Esophagus squamous epithelium (tissue), 5 donors: ENCODE measurements around the gene CTTN. TPM values are rescaled to one million over a fixed set of nuclear protein-coding genes. Genes with fewer than 3 reads are reported as not detected.

Experiments
- DNase-seq: peaks from one replicate; lab custom pipeline; 2025; lab: John Stamatoyannopoulos, UW
- H3K27ac ChIP-seq, 4 donors: fragments of 200-600 bp; sonication (generic); one replicate each; pipeline ENCODE4 v1.5.1; 2016 to 2019; ENCODE audit warnings: mild to moderate bottlenecking in 1 of 4
- H3K27me3 ChIP-seq, 4 donors: fragments of 200-600 bp; sonication (generic); 1 replicate in 3 of 4; 2 replicates in 1 of 4; pipeline versions ENCODE4 v1.5.1 to v1.6.0; 2017 to 2021; ENCODE audit warnings: antibody characterized with exemption in 1 of 4
- H3K36me3 ChIP-seq, 3 donors: fragments of 200-600 bp; sonication (generic); one replicate each; pipeline ENCODE4 v1.5.1; 2016 to 2019
- H3K4me1 ChIP-seq, 3 donors: fragments of 200-600 bp; sonication (generic); one replicate each; pipeline ENCODE4 v1.5.1; 2017 to 2019
- H3K4me3 ChIP-seq, 4 donors: fragments of 200-600 bp; sonication (generic); 1 replicate in 3 of 4; 2 replicates in 1 of 4; pipeline ENCODE4 v1.5.1; 2016 to 2019; ENCODE audit warnings: mild to moderate bottlenecking in 2 of 4, moderate library complexity in 1 of 4
- H3K9me3 ChIP-seq, 3 donors: fragments of 200-600 bp; sonication (generic); one replicate each; pipeline ENCODE4 v1.5.1; 2016 to 2019
- POLR2A ChIP-seq, 4 donors: fragments of 450-650 bp; IDR thresholded peaks; one replicate each; pipeline ENCODE4 v1.6.1; 2017; ENCODE audit warnings: antibody characterized with exemption in 4 of 4, mild to moderate bottlenecking in 4 of 4, moderate library complexity in 3 of 4
- WGBS, 2 donors: methylation state at CpG; one replicate each; pipeline ENCODE4 v1.1.5; 2018; 5-methylcytosine and 5-hydroxymethylcytosine counted together
- intact Hi-C: fragments of 100-400 bp; cut with DNase I; formaldehyde crosslinking; loops from one replicate; pipeline ENCODE4 v1.15.0; 2022
- total RNA-seq, 4 donors: library from RNA; depleted of rRNA; stranded (reverse); fragments of >200 nt; gene quantifications; one replicate each; pipeline ENCODE4 v1.1.0, GENCODE V29; 2016
- TF ChIP-seq, protein P1 (sequence below), 6 experiments: fragments of 450-650 bp in 4 of 6; fragments of 200-600 bp in 2 of 6; sonication (generic) in 2 of 6; IDR thresholded peaks; one replicate each; pipeline ENCODE4 v1.5.1; 2016 to 2019; ENCODE audit warnings: antibody characterized with exemption in 6 of 6, mild to moderate bottlenecking in 4 of 6, moderate library complexity in 4 of 6
- donor health status: DM: yes; HTN: yes; CAD: no.

CTTN gene
- total RNA-seq, 4 donors from 2014 or later, result 244 to 444 (median 320) TPM

DNA sequence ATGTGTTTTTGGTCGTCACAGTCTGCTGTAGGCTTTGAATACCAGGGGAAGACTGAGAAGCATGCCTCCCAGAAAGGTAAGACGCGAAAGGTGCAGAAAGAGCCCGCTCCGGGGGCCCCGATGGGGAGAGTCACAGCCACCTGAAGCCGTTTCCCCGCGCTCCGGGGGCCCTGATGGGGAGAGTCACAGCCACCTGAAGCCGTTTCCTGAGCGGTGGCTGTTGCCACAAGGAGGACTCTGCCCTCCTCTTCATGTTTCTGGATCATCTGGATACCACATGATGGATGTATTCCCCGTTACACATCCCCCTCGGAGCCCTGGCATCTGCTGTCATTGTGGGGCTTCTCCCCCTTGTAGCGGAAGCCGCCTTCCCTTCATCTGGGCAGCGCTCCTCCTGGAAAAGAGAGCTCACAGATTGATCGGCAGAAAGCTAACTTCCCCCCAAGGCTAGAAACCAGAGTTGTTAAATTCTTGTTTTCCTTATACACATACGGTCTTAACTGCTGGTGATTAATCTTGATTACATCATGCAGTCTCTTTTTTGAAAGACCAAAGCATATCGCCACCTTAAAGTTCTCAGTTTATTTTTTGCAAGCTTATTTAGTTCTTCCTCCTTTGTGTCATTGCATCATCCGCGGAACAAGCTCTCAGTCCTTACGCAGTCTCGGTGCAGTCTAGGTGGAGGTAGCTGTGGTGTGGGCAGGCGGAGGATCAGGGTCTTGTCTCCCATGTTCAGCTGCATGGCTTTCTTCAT is 17.5 kb downstream of the CTTN start:
- Histone ChIP-seq H3K27ac (no peak overlapping the region), H3K4me3 (no peak overlapping the region), H3K36me3 (peaks cover 16 to 100% (median 63%) of the 10 kb centered on the region in 3 donors), H3K4me1 (no peaks in the 10 kb centered on the region), H3K9me3 (no peaks in the 10 kb centered on the region), H3K27me3 (no peaks in the 10 kb centered on the region)
- 75 to 79% methylated on average over 23 of the region's 25 CpGs for WGBS, 2 donors
- DNase-seq, result no peak
- TF ChIP-seq, protein P1, sequence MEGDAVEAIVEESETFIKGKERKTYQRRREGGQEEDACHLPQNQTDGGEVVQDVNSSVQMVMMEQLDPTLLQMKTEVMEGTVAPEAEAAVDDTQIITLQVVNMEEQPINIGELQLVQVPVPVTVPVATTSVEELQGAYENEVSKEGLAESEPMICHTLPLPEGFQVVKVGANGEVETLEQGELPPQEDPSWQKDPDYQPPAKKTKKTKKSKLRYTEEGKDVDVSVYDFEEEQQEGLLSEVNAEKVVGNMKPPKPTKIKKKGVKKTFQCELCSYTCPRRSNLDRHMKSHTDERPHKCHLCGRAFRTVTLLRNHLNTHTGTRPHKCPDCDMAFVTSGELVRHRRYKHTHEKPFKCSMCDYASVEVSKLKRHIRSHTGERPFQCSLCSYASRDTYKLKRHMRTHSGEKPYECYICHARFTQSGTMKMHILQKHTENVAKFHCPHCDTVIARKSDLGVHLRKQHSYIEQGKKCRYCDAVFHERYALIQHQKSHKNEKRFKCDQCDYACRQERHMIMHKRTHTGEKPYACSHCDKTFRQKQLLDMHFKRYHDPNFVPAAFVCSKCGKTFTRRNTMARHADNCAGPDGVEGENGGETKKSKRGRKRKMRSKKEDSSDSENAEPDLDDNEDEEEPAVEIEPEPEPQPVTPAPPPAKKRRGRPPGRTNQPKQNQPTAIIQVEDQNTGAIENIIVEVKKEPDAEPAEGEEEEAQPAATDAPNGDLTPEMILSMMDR (IDR thresholded peaks at IDR 0.05), result no peak
- TF ChIP-seq POLR2A (IDR thresholded peaks at IDR 0.05), result no peak
- intact Hi-C loops, result no loop called here

DNA sequence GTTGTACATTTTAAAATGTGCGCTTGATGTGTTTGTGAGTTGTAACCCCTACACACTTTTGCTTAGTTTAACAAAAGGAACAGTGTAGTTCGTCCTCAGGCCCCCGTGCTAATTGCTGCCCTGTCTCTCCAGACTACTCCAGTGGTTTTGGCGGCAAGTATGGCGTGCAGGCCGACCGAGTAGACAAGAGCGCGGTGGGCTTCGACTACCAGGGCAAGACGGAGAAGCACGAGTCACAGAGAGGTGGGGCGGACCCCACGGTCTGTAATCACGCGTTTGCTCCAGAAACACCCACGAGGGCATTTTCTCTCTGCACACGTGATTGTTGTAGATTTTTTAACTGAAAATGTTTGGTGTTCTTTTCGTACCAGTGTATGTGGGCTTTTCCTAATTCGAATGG is 18.6 kb downstream of the CTTN start:
- DNase-seq, result no peak
- Histone ChIP-seq H3K4me1 (no peaks in the 10 kb centered on the region), H3K36me3 (peaks cover 20 to 100% (median 63%) of the 10 kb centered on the region in 3 donors), H3K9me3 (no peaks in the 10 kb centered on the region), H3K27ac (no peak overlapping the region), H3K4me3 (no peak overlapping the region), H3K27me3 (no peaks in the 10 kb centered on the region)
- 91% methylated on average over 11 to 20 of the region's 20 CpGs for WGBS, 2 donors
- intact Hi-C loops, result no loop called here
- TF ChIP-seq POLR2A (IDR thresholded peaks at IDR 0.05), result no peak
- TF ChIP-seq, protein P1 (IDR thresholded peaks at IDR 0.05), result no peak

- DNase-seq, result no peak
- TF ChIP-seq POLR2A (IDR thresholded peaks at IDR 0.05), result no peak
Observed at GRCh38 chr11:70418130-70418529, 19.8 kb downstream of the CTTN start.

DNA sequence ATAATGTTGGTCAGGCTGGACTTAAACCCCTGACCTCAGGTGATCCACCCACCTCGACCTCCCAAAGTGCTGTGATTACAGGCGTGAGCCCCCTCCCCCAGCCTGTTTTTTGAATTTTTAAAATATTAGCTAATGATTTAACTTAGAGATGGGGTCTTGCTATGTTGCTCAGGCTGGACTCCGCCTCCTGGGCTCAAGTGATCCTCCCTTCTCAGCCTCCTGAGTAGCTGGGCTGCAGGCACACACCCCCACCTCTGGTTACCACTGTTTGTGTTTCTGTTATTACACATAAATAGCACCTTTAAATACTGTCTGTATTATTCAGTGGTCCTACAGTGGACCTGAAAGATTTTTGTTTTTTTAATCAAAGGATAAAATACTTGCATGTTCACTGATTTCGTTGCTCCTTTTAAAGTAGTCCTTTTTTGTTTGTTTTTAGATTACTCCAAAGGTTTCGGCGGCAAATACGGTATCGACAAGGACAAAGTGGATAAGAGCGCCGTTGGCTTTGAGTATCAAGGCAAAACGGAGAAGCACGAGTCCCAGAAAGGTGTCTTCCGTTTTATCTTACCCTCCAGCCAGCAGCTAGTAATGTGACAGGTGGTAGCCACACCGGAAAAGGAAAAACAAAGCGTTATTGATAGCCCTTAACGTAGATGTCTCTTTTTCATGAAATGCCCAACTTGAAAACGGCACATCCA is 21.1 kb downstream of the CTTN start:
- Histone ChIP-seq H3K4me3 (no peak overlapping the region), H3K27me3 (no peaks in the 10 kb centered on the region), H3K36me3 (peaks cover 42 to 100% (median 65%) of the 10 kb centered on the region in 3 donors), H3K27ac (no peak overlapping the region), H3K9me3 (no peaks in the 10 kb centered on the region), H3K4me1 (no peaks in the 10 kb centered on the region)
- WGBS, 2 donors, result 89 to 93% methylated on average over 17 of the region's 17 CpGs
- intact Hi-C loops, result no loop called here
- TF ChIP-seq, protein P1 (IDR thresholded peaks at IDR 0.05), result no peak
- TF ChIP-seq POLR2A (IDR thresholded peaks at IDR 0.05), result no peak
- no peak for DNase-seq

More at GRCh38 chr11:70418130-70418529, 19.8 kb downstream of the CTTN start:
- H3K4me3 ChIP-seq, result no peak overlapping the region
- H3K27me3 ChIP-seq, result no peaks in the 10 kb centered on the region
- no peaks in the 10 kb centered on the region for H3K9me3 ChIP-seq
- WGBS, 2 donors, result 88 to 93% methylated on average over 8 to 11 of the region's 12 CpGs
- no peaks in the 10 kb centered on the region for H3K4me1 ChIP-seq
- H3K36me3 ChIP-seq, result peaks cover 28 to 100% (median 64%) of the 10 kb centered on the region in 3 donors
- H3K27ac ChIP-seq, result no peak overlapping the region
- intact Hi-C loops, result no loop called here

- no peak for DNase-seq
- Histone ChIP-seq H3K9me3 (no peaks in the 10 kb centered on the region), H3K27me3 (no peaks in the 10 kb centered on the region), H3K4me3 (no peak overlapping the region), H3K36me3 (peaks cover 47 to 100% (median 59%) of the 10 kb centered on the region in 3 donors), H3K4me1 (no peaks in the 10 kb centered on the region), H3K27ac (no peak overlapping the region)
- 79 to 90% methylated on average over 3 to 14 of the region's 14 CpGs for WGBS, 2 donors
- TF ChIP-seq, protein P1 (IDR thresholded peaks at IDR 0.05), result no peak
- TF ChIP-seq POLR2A (IDR thresholded peaks at IDR 0.05), result no peak
- intact Hi-C loops, result no loop called here
Observed at GRCh38 chr11:70420008-70420464, 21.7 kb downstream of the CTTN start.
